Tibial nerve (tissue), 3 donors: ENCODE measurements around the gene PLCD3.

Source experiments
- POLR2A ChIP-seq, 2 donors: fragments of 450-650 bp; IDR thresholded peaks; one replicate each; pipeline ENCODE4 v1.6.1; 2017; ENCODE audit warnings: antibody characterized with exemption in 2 of 2, mild to moderate bottlenecking in 2 of 2, moderate library complexity in 2 of 2
- TF ChIP-seq, protein P1 (sequence below), 5 experiments: fragments of 200-600 bp in 3 of 5; fragments of 450-650 bp in 2 of 5; sonication (generic) in 3 of 5; IDR thresholded peaks; one replicate each; pipeline ENCODE4 v1.5.1; 2016 to 2019; ENCODE audit warnings: antibody characterized with exemption in 5 of 5, mild to moderate bottlenecking in 3 of 5, moderate library complexity in 2 of 5

DNA sequence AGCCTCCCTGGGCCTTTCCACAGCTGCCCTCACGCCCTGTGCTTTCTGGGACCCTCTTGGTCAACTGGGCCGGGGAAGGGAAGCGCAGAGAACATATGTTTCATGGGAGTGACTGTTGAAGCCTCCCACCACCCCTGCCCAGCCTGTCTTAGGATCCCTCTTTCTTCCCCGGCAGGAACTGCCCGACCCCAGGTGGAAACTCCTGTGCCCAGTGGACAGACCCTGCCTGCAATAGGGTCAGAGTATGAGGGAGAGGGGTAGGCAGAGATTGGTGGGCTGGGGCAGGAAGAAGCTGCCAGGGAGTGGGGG is 39.9 kb upstream of the PLCD3 start:
- TF ChIP-seq, protein P1, sequence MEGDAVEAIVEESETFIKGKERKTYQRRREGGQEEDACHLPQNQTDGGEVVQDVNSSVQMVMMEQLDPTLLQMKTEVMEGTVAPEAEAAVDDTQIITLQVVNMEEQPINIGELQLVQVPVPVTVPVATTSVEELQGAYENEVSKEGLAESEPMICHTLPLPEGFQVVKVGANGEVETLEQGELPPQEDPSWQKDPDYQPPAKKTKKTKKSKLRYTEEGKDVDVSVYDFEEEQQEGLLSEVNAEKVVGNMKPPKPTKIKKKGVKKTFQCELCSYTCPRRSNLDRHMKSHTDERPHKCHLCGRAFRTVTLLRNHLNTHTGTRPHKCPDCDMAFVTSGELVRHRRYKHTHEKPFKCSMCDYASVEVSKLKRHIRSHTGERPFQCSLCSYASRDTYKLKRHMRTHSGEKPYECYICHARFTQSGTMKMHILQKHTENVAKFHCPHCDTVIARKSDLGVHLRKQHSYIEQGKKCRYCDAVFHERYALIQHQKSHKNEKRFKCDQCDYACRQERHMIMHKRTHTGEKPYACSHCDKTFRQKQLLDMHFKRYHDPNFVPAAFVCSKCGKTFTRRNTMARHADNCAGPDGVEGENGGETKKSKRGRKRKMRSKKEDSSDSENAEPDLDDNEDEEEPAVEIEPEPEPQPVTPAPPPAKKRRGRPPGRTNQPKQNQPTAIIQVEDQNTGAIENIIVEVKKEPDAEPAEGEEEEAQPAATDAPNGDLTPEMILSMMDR (IDR thresholded peaks at IDR 0.05) = no peak
- no peak for TF ChIP-seq POLR2A (IDR thresholded peaks at IDR 0.05)
